Measurements from ENCODE around the gene SETDB2. TPM values are rescaled to one million over a fixed set of nuclear protein-coding genes. Genes with fewer than 3 reads are reported as not detected.

The SETDB2 gene
- total RNA-seq, 1 donor from 2014 or later: 14.3 TPM

DNA sequence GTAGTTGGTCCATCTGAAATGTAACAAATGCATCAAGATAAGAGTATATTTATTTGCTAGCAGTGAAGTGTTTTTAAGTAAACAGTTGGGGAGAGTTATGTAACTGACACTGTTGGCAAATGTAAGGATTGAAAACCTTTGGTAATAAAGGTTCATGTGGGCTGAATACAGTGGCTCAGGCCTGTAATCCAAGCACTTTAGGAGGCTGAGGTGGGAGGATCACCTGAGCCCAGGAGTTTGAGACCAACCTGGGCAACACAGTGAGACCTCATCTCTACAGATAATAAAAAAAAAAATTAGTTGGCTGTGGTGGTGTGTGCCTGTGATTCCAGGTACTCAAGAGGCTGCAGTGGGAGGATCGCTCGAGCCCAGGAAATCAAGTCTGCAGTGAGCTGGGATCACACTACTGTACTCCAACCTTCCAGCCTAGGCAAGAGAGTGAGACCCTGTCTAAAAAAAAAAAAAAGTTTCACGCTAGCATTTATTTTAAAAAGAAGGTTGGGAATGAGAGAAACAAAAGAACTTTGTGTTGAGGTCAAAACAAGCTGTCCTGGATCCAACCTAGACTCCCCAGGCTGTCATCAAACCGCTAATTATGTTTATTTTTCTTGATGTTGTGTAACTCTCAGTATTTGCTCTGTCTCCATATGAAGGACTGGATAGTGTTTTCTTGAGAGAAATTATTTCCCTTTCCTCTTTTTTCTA is 20.7 kb downstream of the SETDB2 start:
- intact Hi-C loops (cut with micrococcal nuclease): no loop called here

- intact Hi-C loops (cut with micrococcal nuclease): no loop called here
Observed at GRCh38 chr13:49466292-49466838, 22.3 kb downstream of the SETDB2 start.

GRCh38 chr13:49472186-49472585 is 28.1 kb downstream of the SETDB2 start:
- intact Hi-C loops (cut with micrococcal nuclease): no loop called here

DNA sequence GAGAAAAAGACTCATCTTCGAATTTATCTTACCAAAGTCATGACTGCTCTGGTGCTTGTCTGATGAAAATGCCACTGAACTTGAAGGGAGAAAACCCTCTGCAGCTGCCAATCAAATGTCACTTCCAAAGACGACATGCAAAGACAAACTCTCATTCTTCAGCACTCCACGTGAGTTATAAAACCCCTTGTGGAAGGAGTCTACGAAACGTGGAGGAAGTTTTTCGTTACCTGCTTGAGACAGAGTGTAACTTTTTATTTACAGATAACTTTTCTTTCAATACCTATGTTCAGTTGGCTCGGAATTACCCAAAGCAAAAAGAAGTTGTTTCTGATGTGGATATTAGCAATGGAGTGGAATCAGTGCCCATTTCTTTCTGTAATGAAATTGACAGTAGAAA is 32.5 kb downstream of the SETDB2 start:
- intact Hi-C loops (cut with micrococcal nuclease): no loop called here

DNA sequence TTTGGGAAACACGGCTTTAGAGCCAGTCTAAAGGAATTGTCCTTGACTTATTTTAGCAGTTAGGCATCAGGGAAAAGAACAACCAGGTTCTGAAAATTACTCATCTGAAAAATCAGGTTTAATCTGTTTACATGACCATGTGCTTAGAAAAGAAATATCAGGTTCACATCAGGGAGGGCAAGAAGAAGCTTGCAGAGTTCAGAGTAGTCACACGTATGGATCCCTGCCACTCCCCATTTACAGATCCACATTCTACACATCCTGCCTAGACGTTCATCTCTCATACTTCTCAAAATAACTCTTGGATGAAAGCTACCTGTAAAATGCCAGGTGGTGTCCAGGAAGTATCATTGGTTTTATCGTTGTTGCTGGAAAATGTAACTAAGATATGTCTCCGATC is 37.7 kb downstream of the SETDB2 start:
- intact Hi-C loops (cut with micrococcal nuclease): no loop called here

DNA sequence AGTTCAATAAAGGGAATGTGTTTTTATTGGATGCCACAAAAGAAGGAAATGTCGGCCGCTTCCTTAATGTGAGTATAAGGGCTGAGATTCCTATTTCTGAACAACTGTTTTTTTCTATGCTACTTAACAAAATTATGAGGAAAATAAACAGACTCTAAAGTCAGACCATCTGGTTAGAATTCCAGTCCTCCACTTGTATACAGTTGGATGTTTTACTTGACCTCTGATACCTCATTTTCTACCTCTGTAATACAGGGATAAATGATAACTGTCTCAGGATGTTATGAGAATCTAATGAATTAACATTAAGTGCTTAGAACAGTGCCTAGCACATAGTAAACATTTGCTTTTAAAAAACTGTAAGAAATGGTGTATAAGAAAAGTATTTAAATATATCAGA is 44.5 kb downstream of the SETDB2 start:
- intact Hi-C loops (cut with micrococcal nuclease): no loop called here

DNA sequence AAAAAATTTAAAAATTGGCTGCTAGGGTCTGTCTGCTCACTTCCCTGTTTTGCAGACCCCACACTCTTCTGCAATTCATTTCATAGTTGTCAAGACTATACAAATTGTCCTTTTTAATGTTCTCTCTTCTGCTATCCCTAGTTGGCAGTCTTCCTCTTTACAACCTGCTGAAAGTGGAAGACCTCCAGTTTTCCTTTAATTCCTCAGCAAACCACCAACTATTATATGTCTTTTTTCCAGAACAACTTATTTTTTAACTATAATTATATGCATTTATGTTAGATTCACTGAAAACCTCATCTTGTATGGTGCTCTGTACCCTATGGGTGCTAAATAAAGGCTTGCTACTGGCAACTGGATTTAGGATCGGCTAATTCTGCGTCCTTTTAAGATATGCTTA is 50.6 kb downstream of the SETDB2 start:
- intact Hi-C loops (cut with micrococcal nuclease): loop anchor here (1.0 to 5.0 kb wide), 12 partner anchors 46 to 1457 kb away; partner anchors contain the start of genes CAB39L, CDADC1, CYSLTR2 and EBPL

GRCh38 chr13:49495783-49496762 is 52.0 kb downstream of the SETDB2 start, which contains the start of gene PHF11:
Gene PHF11 (plus strand): TSS chr13:49495953. CDS start chr13:49496002, 49 bp downstream.
- intact Hi-C loops (cut with micrococcal nuclease): loop anchor here (1.0 to 5.0 kb wide), 15 partner anchors 45 to 1955 kb away; partner anchors contain the start of genes CAB39L, CDADC1, CYSLTR2 and EBPL

DNA sequence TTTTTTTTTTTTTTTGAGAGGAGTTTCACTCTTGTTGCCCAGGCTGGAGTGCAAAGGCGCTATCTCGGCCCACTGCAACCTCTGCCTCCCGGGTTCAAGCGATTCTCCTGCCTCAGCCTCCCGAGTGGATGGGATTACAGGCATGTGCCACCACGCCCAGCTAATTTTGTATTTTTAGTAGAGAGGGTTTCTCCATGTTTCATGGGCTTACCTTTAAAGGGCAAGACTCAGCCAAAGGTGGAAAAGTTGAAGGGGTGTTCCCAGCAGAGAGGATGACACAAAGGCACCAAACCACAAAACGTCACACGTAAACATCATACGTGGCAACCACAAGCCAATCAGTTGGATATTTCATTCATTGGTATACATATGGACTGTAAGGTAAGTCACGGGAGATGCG is 52.8 kb downstream of the SETDB2 start:
- intact Hi-C loops (cut with micrococcal nuclease): loop anchor here (2.0 to 5.0 kb wide), 8 partner anchors 186 to 1954 kb away; partner anchors contain the start of genes CYSLTR2, NUDT15 and SPRYD7

DNA sequence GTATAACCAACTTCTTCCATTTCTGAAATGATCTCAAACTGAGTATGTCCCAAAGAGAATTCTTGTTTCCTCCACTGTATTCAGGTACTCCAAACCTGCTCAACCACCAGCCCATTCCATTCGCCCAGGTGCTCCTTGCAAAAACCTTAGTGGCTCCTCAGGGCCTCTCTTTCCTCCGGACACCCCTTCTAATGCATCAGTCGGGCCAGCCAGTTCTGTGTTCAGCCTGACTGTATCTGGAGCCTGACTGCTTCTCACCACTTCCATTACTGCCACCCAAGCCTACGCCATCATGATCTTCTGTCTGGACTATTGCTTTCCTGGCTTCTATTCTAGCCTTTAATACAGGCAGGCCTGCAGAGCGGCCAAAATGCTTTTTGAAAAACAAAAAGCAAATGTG is 53.2 kb downstream of the SETDB2 start:
- intact Hi-C loops (cut with micrococcal nuclease): loop anchor here (2.0 to 5.0 kb wide), 8 partner anchors 186 to 1954 kb away; partner anchors contain the start of genes CYSLTR2, NUDT15 and SPRYD7

- intact Hi-C loops (cut with micrococcal nuclease): loop anchor here (5.0 kb wide), 5 partner anchors 386 to 1461 kb away; partner anchors contain the start of genes CYSLTR2, NUDT15 and SPRYD7
Observed at GRCh38 chr13:49498206-49498605, 54.1 kb downstream of the SETDB2 start.

- intact Hi-C loops (cut with micrococcal nuclease): loop anchor here (5.0 kb wide), 5 partner anchors 388 to 1463 kb away; partner anchors contain the start of genes CYSLTR2, NUDT15 and SPRYD7
Observed at GRCh38 chr13:49499889-49500660, 56.0 kb downstream of the SETDB2 start.

GRCh38 chr13:49502954-49503353 is 58.9 kb downstream of the SETDB2 start:
- intact Hi-C loops (cut with micrococcal nuclease): no loop called here

- intact Hi-C loops (cut with micrococcal nuclease): no loop called here
Observed at GRCh38 chr13:49503951-49504350, 59.9 kb downstream of the SETDB2 start.

- intact Hi-C loops (cut with micrococcal nuclease): no loop called here
Observed at GRCh38 chr13:49512578-49512977, 68.5 kb downstream of the SETDB2 start.

DNA sequence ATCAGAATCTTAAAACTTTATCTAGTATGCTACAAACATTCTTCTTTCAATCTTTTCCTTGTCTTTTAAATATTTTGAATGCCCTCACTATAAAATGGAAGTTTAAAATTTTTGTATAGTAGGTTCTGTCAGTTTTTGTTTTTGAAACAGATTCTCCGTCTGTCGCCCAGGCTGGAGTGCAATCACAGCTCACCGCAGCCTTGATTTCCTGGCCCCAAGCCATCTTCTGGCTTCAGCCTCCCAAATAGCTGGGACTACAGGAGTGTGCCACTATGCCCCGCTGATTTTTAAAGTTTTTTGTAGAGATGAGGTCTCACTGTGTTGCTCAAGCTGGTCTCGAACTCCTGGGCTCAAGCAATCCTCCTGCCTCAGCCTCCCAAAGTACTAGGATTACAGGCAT is 72.4 kb downstream of the SETDB2 start:
- intact Hi-C loops (cut with micrococcal nuclease): no loop called here

DNA sequence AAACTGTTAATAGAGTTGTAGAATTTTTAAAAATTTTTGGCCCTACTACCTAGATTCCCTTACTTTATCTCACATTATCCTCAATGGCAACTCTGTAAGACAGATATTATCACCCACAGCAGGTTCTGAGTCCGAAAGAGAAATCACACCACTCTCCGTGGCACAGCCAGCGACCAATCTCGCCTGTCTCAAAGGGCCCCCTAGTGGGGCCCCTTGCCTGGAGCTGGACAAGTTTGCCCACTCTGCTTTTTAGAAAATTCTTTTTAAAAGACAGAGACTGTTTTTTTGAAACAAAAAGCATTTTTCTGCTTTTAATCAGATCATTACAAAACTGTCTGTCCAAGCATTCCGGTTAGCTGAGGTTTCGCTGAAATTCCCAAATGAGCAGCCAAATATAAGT is 73.4 kb downstream of the SETDB2 start:
- intact Hi-C loops (cut with micrococcal nuclease): no loop called here

DNA sequence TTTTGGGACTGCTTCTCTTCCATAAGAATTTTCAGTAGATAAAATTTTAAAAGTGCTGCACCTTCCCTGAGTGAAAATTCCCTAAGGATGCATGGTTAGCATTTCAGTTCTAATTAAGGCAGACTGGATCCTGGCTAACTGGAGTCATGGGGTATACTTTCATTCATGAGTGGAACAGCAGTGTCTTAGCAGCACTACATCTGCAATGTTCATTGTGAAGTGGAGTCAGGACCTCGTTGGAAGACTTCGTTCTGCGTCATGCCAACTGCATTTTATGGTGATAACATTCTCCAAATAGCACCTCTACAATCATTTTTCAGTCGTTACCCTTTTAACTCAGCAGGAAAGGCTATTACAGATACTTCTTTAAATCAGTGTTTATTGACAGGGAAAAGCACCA is 77.2 kb downstream of the SETDB2 start:
- intact Hi-C loops (cut with micrococcal nuclease): no loop called here

DNA sequence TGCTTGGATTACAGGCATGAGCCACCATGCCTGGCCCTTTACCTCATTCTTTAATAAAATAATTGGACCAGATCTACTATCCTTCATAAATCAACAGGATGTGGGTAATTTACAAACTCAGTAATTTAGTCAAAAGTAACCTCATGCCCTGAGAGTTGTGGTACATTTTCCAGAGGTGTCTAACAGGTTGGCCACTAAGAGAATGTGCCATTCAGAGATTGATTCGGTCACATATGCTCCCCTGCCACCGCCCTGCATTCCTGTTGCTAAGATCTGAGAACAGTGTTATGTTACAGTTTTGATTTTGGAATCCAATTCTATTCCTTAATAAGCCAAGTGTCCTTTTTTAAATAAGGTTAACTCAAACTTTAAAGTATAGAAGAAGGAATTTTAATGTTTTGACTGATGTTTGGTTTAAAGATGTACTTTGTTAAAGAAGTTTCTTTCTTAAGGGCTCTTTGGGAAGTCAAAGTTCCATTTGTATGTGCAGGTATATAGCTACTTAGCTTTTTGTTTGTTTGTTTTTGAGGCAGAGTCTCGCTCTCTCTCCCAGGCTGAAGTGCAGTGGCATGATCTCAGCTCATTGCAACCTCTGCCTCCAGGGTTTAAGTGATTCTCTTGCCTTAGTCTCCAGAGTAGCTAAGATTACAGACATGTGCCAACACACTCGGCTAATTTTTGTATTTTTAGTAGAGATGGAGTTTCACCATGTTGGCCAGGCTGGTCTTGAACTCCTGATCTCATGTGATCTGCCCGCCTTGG is 80.8 kb downstream of the SETDB2 start:
- intact Hi-C loops (cut with micrococcal nuclease): no loop called here

DNA sequence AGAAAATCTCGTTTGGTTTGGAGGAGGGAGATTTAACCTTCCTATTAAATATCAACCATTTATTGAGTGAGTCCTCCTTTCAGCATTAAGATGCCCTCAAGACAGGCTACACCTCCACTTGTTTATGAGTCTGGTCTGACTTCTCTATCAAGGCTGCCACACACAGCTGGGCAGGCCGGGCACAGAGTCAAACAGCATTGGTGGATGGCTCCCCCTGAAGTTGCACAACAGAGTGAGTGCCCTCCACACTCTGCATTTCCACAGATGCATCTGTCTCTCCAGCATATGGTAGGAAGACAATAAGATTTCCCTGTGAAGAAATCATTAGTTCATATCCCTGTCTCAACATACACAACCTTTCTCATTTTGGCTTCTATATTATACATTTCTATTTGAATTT is 83.0 kb downstream of the SETDB2 start:
- intact Hi-C loops (cut with micrococcal nuclease): loop anchor here (2.0 kb wide), 1 partner anchor 14 kb away; no protein-coding TSS in a partner anchor
